ENCODE results near the gene SFMBT1.
"Not testable (repeated sequence)": the region's sequence is repeated elsewhere in the genome, so short reads cannot be mapped to it uniquely, and the experiment has no call there.

DNA sequence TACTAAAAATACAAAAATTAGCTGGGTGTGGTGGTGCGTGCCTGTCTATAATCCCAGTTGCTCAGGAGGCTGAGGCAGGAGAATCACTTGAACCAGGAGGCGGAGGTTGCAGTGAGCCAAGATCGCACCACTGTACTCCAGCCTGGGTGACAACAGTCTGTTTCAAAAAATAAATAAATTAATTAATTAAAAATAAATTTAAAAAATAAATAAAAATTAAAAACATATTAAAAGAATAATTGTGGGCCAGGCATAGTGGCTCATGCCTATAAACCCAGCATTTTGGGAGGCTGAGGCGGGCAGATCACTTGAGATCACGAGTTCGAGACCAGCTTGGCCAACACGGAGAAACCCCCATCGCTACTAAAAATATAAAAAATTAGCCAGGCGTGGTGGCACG lies 11.5 kb downstream of the SFMBT1 start:
- TF ChIP-seq ZNF707 (tag by site-specific recombination; IDR thresholded peaks at IDR 0.05); ZNF202 (tag by site-specific recombination; IDR thresholded peaks at IDR 0.05; ENCODE audit: borderline replicate concordance); ZNF510 (tag by site-specific recombination; IDR thresholded peaks at IDR 0.05; ENCODE audit: insufficient replicate concordance); ZNF747 (tag by site-specific recombination; IDR thresholded peaks at IDR 0.05): not testable (repeated sequence)
- TF ChIP-seq, protein P1, sequence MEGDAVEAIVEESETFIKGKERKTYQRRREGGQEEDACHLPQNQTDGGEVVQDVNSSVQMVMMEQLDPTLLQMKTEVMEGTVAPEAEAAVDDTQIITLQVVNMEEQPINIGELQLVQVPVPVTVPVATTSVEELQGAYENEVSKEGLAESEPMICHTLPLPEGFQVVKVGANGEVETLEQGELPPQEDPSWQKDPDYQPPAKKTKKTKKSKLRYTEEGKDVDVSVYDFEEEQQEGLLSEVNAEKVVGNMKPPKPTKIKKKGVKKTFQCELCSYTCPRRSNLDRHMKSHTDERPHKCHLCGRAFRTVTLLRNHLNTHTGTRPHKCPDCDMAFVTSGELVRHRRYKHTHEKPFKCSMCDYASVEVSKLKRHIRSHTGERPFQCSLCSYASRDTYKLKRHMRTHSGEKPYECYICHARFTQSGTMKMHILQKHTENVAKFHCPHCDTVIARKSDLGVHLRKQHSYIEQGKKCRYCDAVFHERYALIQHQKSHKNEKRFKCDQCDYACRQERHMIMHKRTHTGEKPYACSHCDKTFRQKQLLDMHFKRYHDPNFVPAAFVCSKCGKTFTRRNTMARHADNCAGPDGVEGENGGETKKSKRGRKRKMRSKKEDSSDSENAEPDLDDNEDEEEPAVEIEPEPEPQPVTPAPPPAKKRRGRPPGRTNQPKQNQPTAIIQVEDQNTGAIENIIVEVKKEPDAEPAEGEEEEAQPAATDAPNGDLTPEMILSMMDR (tag by site-specific recombination; IDR thresholded peaks at IDR 0.05): not testable (repeated sequence)
- TF ChIP-seq, protein P2, sequence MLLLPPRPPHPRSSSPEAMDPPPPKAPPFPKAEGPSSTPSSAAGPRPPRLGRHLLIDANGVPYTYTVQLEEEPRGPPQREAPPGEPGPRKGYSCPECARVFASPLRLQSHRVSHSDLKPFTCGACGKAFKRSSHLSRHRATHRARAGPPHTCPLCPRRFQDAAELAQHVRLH (tag by site-specific recombination; IDR thresholded peaks at IDR 0.05): not testable (repeated sequence)
- TF ChIP-seq, protein P3, sequence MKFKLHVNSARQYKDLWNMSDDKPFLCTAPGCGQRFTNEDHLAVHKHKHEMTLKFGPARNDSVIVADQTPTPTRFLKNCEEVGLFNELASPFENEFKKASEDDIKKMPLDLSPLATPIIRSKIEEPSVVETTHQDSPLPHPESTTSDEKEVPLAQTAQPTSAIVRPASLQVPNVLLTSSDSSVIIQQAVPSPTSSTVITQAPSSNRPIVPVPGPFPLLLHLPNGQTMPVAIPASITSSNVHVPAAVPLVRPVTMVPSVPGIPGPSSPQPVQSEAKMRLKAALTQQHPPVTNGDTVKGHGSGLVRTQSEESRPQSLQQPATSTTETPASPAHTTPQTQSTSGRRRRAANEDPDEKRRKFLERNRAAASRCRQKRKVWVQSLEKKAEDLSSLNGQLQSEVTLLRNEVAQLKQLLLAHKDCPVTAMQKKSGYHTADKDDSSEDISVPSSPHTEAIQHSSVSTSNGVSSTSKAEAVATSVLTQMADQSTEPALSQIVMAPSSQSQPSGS (tag by site-specific recombination; IDR thresholded peaks at IDR 0.05; ENCODE audit: low read depth): not testable (repeated sequence)

All from HEK293 (cell line).